ENCODE data around the gene KRTAP10-11.

The KRTAP10-11 gene

DNA sequence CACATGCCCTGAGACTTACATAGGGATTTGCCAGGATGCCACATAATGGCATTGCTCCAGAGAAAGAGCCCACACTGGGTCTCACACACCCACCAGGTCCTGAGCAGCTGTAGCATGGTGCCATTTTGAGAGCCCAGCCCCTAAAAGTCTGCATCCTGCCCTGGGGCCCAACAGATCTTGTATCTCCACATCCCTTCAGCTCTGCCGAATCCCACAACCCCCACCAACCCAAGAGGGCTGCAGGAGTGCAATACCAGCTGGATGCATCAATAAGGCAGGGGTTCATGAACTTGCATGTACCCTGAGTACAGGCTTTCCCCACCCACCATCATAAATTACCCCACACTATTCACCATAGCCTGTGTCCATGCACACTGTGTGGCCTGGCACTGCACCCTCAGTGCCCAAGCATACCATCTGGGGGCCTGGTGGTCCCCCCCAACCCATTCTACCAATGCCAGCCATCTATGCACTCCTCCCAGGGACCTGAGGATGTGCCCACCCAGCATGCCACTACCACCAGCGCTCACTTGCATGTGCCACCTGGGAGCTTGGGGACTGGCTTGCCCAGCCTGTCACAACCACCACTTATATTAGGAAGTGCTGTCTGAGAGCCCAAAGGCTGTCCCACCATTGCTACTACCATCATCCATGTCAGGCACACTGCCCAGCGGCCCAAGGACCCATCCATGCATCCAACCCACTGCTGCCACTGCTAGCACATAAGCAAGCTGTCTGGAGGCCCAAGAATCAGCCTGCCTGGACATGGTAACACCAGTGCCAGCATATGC, 24.6 kb downstream of the KRTAP10-11 start:
- Histone ChIP-seq H3K36me3 (ENCODE audit: insufficient read depth, low read length) (no peaks in the 10 kb centered on the region; the same call in 1 of the 2 replicates), H2AFZ (ENCODE audit: low read length) (no peak overlapping the region)

DNA sequence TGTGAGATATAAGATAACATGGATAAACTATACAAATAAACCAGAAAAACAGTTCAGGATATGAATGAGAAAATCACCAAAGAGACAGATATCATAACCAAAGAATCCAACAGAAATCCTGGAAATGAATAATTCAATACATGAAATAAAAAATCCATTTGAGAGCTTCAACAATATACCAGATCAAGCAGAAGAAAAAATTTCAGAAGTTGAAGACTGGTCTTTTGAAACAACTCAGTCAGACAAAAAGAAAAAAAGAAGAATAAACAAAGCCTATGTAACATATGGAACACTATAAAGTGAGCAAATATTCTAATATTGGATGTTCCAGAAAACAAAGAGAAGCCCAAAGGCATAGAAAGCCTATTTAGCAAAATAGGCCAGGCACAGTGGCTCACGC, 25.7 kb downstream of the KRTAP10-11 start:
- H3K27ac ChIP-seq (ENCODE audit: low read depth, low read length, poor library complexity, severe bottlenecking), result no peak overlapping the region
- H3K4me2 ChIP-seq (ENCODE audit: low read length), result no peak overlapping the region
- H3K79me2 ChIP-seq (ENCODE audit: insufficient read depth, low read length), result no peaks in the 10 kb centered on the region
- no peaks in the 10 kb centered on the region for H4K20me1 ChIP-seq (ENCODE audit: insufficient read depth, low read length)
- no peaks in the 10 kb centered on the region; the same call in 1 of the 2 replicates for H3K27me3 ChIP-seq (ENCODE audit: insufficient read depth, low read length)
- H3K36me3 ChIP-seq (ENCODE audit: insufficient read depth, low read length), result no peaks in the 10 kb centered on the region; the same call in 1 of the 2 replicates
- H2AFZ ChIP-seq (ENCODE audit: low read length), result no peak overlapping the region
- no peaks in the 10 kb centered on the region for H3K9me3 ChIP-seq (ENCODE audit: low read length)
- H3F3A ChIP-seq (ENCODE audit: insufficient read depth, low read length), result no peaks in the 10 kb centered on the region
- H3K9ac ChIP-seq (ENCODE audit: low read length), result no peak overlapping the region
- H3K4me1 ChIP-seq (ENCODE audit: insufficient read depth, low read length, severe bottlenecking), result no peaks in the 10 kb centered on the region
- no peaks in the 10 kb centered on the region for H3K9me2 ChIP-seq (ENCODE audit: low read depth, low read length)
- H3K4me3 ChIP-seq (ENCODE audit: low read depth, low read length, poor library complexity, severe bottlenecking), result no peak overlapping the region
- TF ChIP-seq, protein P1, sequence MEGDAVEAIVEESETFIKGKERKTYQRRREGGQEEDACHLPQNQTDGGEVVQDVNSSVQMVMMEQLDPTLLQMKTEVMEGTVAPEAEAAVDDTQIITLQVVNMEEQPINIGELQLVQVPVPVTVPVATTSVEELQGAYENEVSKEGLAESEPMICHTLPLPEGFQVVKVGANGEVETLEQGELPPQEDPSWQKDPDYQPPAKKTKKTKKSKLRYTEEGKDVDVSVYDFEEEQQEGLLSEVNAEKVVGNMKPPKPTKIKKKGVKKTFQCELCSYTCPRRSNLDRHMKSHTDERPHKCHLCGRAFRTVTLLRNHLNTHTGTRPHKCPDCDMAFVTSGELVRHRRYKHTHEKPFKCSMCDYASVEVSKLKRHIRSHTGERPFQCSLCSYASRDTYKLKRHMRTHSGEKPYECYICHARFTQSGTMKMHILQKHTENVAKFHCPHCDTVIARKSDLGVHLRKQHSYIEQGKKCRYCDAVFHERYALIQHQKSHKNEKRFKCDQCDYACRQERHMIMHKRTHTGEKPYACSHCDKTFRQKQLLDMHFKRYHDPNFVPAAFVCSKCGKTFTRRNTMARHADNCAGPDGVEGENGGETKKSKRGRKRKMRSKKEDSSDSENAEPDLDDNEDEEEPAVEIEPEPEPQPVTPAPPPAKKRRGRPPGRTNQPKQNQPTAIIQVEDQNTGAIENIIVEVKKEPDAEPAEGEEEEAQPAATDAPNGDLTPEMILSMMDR (IDR thresholded peaks at IDR 0.05; ENCODE audit: low read length), result no peak
- no peak for TF ChIP-seq EZH2 (IDR thresholded peaks at IDR 0.05; ENCODE audit: borderline replicate concordance, low read length)

More for the DNA sequence above, 24.6 kb downstream of the KRTAP10-11 start:
- Histone ChIP-seq H3K4me2 (ENCODE audit: low read length) (no peak overlapping the region), H3F3A (ENCODE audit: insufficient read depth, low read length) (no peaks in the 10 kb centered on the region), H3K4me1 (ENCODE audit: insufficient read depth, low read length, severe bottlenecking) (no peaks in the 10 kb centered on the region), H3K9me2 (ENCODE audit: low read depth, low read length) (no peaks in the 10 kb centered on the region), H3K79me2 (ENCODE audit: insufficient read depth, low read length) (no peaks in the 10 kb centered on the region), H4K20me1 (ENCODE audit: insufficient read depth, low read length) (no peaks in the 10 kb centered on the region), H3K4me3 (ENCODE audit: low read depth, low read length, poor library complexity, severe bottlenecking) (no peak overlapping the region), H3K9ac (ENCODE audit: low read length) (no peak overlapping the region), H3K9me3 (ENCODE audit: low read length) (no peaks in the 10 kb centered on the region), H3K27ac (ENCODE audit: low read depth, low read length, poor library complexity, severe bottlenecking) (no peak overlapping the region), H3K27me3 (ENCODE audit: insufficient read depth, low read length) (no peaks in the 10 kb centered on the region; the same call in 1 of the 2 replicates)
- TF ChIP-seq, protein P1 (IDR thresholded peaks at IDR 0.05; ENCODE audit: low read length), result no peak
- no peak for TF ChIP-seq EZH2 (IDR thresholded peaks at IDR 0.05; ENCODE audit: borderline replicate concordance, low read length)

DNA sequence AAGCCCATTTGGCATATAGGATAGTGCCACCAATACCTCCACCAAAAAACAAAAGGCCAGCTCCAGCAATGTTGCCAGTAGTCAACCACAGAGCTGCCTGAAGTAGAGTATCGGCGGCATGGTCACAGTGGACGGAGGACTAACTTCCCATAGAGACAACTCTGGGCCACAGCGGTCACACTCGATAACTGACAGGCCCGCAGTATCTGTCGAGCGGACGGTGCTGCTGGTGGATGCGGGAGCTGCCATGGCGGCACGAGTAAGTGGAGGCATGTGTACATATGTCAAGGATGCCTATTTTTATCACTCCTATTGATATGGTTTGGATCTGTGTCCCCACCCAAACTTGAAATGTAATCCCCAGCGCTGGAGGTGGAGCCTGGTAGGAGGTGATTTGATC, 31.7 kb downstream of the KRTAP10-11 start:
- H3K4me1 ChIP-seq (ENCODE audit: insufficient read depth, low read length, severe bottlenecking), result no peaks in the 10 kb centered on the region
- no peak overlapping the region for H2AFZ ChIP-seq (ENCODE audit: low read length)

More for the DNA sequence above, 31.7 kb downstream of the KRTAP10-11 start:
- no peak overlapping the region for H3K27ac ChIP-seq (ENCODE audit: low read depth, low read length, poor library complexity, severe bottlenecking)
- no peak overlapping the region for H3K4me3 ChIP-seq (ENCODE audit: low read depth, low read length, poor library complexity, severe bottlenecking)
- no peaks in the 10 kb centered on the region for H4K20me1 ChIP-seq (ENCODE audit: insufficient read depth, low read length)
- no peaks in the 10 kb centered on the region for H3K9me2 ChIP-seq (ENCODE audit: low read depth, low read length)
- H3K9me3 ChIP-seq (ENCODE audit: low read length), result no peaks in the 10 kb centered on the region
- TF ChIP-seq EZH2 (IDR thresholded peaks at IDR 0.05; ENCODE audit: borderline replicate concordance, low read length), result no peak
- TF ChIP-seq, protein P1 (IDR thresholded peaks at IDR 0.05; ENCODE audit: low read length), result no peak
- no peaks in the 10 kb centered on the region; the same call in 1 of the 2 replicates for H3K36me3 ChIP-seq (ENCODE audit: insufficient read depth, low read length)
- no peaks in the 10 kb centered on the region for H3K79me2 ChIP-seq (ENCODE audit: insufficient read depth, low read length)
- no peak overlapping the region for H3K9ac ChIP-seq (ENCODE audit: low read length)
- no peaks in the 10 kb centered on the region for H3F3A ChIP-seq (ENCODE audit: insufficient read depth, low read length)
- H3K4me2 ChIP-seq (ENCODE audit: low read length), result no peak overlapping the region
- no peaks in the 10 kb centered on the region for H3K27me3 ChIP-seq (ENCODE audit: insufficient read depth, low read length)

Measured in OCI-LY1 (cell line).